Loucy (cell line): ENCODE results near the gene DND1.
"Not testable (repeated sequence)": the region's sequence is repeated elsewhere in the genome, so short reads cannot be mapped to it uniquely, and the experiment has no call there.

Experiments
- CTCF ChIP-seq: fragments of 200-600 bp; sonication (generic); conservative IDR thresholded peaks from 2 replicates; pipeline ENCODE4 v1.5.1; 2014; ENCODE audit warnings: mild to moderate bottlenecking, antibody characterized with exemption, low read length
- EZH2phosphoT487 ChIP-seq: fragments of 200-600 bp; IDR thresholded peaks from 2 replicates; pipeline ENCODE4 v1.6.1; 2018; ENCODE audit warnings: antibody characterized with exemption, mild to moderate bottlenecking, moderate library complexity, borderline replicate concordance

GRCh38 chr5:140660371-140660770 lies 13.0 kb downstream of the DND1 start:
- not testable (repeated sequence) for TF ChIP-seq CTCF, EZH2phosphoT487
